Skin of body (tissue), 2 donors: ENCODE data around the gene BRINP2. TPM values are rescaled to one million over a fixed set of nuclear protein-coding genes. Genes with fewer than 3 reads are reported as not detected.
"Not testable (repeated sequence)": the region's sequence is repeated elsewhere in the genome, so short reads cannot be mapped to it uniquely, and the experiment has no call there.

Experiments
- DNase-seq: peaks from one replicate; lab custom pipeline; 2025; lab: John Stamatoyannopoulos, UW
- total RNA-seq: library from RNA; depleted of rRNA; stranded (reverse); fragments of >200 nt; gene quantifications from one replicate; pipeline ENCODE4 v1.2.3, GENCODE V29; 2014

Gene BRINP2
- total RNA-seq, 1 donor from 2014 or later = 0.39 TPM

- no peak for DNase-seq
Observed at GRCh38 chr1:177310326-177310725, 139.6 kb downstream of the BRINP2 start.

- DNase-seq = no peak
Observed at GRCh38 chr1:177311111-177311510, 140.4 kb downstream of the BRINP2 start.

- DNase-seq = no peak
Observed at GRCh38 chr1:177311586-177311985, 140.8 kb downstream of the BRINP2 start.

- DNase-seq = no peak
Observed at GRCh38 chr1:177315261-177315660, 144.5 kb downstream of the BRINP2 start.

- DNase-seq = no peak
Observed at GRCh38 chr1:177315761-177316160, 145.0 kb downstream of the BRINP2 start.

- DNase-seq = not testable (repeated sequence)
Observed at GRCh38 chr1:177321434-177321833, 150.7 kb downstream of the BRINP2 start.

- DNase-seq = no peak
Observed at GRCh38 chr1:177328251-177328650, 157.5 kb downstream of the BRINP2 start.

- no peak for DNase-seq
Observed at GRCh38 chr1:177329871-177330270, 159.1 kb downstream of the BRINP2 start.

Other genes starting within 250 kb of the BRINP2 start
- 2.4 TPM for gene ASTN1, start 6.2 kb upstream of the BRINP2 start, total RNA-seq